Measurements from ENCODE around the gene GTF3C2.

The GTF3C2 gene, protein sequence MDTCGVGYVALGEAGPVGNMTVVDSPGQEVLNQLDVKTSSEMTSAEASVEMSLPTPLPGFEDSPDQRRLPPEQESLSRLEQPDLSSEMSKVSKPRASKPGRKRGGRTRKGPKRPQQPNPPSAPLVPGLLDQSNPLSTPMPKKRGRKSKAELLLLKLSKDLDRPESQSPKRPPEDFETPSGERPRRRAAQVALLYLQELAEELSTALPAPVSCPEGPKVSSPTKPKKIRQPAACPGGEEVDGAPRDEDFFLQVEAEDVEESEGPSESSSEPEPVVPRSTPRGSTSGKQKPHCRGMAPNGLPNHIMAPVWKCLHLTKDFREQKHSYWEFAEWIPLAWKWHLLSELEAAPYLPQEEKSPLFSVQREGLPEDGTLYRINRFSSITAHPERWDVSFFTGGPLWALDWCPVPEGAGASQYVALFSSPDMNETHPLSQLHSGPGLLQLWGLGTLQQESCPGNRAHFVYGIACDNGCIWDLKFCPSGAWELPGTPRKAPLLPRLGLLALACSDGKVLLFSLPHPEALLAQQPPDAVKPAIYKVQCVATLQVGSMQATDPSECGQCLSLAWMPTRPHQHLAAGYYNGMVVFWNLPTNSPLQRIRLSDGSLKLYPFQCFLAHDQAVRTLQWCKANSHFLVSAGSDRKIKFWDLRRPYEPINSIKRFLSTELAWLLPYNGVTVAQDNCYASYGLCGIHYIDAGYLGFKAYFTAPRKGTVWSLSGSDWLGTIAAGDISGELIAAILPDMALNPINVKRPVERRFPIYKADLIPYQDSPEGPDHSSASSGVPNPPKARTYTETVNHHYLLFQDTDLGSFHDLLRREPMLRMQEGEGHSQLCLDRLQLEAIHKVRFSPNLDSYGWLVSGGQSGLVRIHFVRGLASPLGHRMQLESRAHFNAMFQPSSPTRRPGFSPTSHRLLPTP

DNA sequence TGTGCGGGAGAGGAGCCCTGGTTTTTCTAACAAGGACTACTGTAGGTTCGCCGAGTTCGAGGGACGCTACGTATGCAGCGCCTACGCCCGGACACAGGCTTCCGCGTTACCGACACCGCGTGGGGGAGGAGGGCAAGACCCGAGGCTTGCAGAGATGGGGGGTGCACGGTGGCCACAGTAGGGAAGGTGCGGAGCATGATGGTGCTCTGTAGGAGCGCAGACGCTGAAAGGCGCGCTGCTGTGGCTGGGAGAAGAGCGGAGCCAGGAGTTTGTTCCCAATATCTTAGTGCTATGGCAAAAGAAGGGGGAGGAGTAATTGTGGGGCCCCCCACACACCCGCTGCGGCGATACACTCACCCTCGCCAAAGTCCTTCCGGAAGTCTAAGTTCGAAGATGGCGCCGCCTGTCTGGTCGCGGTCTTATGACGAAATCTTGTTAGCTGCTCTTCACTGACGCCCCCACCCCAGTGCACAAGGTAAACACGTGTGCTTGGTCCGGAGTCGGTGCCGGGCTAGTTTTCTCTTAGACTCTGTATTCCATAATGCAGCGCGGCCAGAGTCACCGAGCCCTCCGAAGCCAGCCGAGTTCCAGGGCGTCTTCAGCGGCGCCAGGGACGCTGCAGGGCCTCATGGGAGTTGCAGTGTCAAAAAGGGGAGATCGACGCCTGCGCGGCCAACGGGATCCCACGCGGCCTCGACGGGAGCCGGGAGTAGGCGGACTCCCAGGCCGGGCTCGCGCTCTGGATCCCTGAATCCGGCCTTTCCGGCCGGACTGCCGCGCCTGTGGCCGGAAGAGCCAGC lies at the start of gene GTF3C2:
Gene GTF3C2, minus strand, starts transcription at position 383 of the 800 bp plus-strand sequence. CDS start 13,210 bp downstream, outside the sequence.
- DNase-seq (ENCODE audit: low read depth) = peak; percentile 89

DNA sequence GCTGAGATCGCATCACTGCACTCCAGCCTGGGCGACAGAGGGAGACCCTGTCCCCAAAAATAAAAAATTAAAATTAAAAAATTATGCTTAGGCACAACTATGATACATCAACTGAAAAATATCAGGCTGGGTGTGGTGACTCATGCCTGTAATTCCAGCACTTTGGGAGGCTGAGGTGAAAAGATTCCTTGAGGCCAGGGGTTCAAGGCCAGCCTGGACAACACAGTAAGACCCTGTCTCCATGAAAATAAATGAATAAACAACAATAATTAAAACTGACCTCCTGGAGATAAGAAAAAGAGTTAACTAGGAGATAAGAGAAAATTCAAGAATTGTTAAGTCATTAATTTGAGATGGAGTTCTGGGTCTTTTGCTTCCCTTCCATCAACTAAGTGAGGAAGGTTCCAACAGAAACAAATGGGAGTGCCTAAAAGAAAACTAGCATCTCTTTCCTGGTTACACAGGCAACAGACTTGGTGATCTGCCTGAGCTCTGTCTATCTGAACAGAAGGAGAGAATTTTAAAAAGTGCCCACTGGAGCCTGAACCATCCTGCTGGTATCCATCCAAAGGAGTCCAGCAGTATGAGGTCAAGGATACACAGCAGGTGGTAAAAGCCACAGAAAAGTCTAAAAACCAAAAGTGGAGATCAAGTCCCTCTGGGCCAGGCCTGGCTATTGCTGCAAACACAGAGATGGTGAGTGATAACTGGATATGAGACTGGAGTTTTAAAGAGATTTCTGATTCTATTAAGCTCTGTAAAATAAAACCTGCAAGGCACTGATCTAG lies 44.0 kb upstream of the GTF3C2 start:
- DNase-seq (ENCODE audit: low read depth) = no peak

GRCh38 chr2:27398962-27399361 lies 42.4 kb upstream of the GTF3C2 start:
- DNase-seq (ENCODE audit: low read depth) = no peak

DNA sequence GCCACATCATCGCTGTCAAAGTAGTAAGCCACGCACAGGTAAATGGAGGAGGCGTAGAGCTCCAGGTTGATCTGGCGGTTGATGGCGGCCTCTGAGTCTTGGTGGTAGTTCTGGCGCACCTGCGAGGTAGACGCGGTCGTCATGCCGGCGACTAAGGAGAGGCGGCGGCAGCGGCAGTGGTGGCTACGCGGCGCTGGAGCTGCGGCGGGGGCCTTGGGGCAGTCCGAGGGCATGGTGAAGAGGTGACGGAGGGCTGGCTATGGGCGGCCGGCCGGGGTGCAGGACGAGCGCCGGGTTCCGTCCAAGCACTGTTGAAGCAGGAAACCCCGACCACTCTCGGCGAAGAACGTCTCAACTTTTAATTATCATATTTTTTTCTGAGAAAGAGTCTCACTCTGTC lies 36.7 kb upstream of the GTF3C2 start:
- no peak for DNase-seq (ENCODE audit: low read depth)

GRCh38 chr2:27390822-27391679 lies 34.5 kb upstream of the GTF3C2 start:
- DNase-seq (ENCODE audit: low read depth) = no peak

- no peak for DNase-seq (ENCODE audit: low read depth)
These were observed 25.1 kb upstream of the GTF3C2 start for GRCh38 chr2:27381577-27382181.

DNA sequence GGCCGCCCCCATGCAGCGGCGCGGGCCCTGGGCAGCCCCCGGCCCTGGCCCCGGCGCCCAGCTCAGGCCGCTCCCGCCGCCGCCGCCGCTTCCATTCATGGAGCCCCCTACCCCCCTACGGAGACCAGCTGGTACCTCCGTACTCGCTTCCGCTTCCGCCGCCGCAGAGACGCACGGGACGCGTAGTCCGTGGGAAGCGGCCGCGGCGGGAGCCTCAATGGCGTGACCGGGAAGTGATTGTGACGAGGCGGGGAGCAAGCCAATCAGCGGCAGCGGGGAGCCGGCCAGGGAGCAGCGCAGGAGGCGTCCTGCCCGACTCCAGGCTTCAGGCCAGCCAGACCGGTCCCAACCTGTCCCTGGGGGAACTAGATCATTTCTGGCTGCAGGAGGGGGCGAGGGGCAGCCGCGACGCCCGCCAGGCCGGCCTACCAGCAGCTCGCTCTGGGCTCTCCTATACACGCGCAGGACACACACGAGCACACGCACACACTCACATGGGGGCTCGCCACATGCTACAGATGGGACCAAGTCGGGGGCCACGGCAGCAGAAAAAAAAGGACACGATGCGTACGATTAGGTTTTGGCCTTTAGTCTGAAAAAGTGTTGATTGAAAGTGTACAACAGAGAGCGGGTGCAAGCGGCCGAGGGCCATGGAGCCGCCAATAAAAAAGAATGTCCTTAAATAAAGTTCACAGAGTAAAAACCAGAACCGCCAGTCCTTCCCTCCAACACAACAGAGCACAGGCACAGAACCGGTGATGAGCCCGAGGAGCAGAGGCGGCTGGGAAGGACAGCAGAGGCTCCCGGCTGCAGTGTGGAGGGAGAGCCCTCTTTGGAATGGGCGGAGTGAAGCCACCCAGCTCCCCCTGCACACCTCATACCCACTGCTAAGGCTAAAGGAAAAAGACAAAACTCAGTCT lies 24.3 kb upstream of the GTF3C2 start, which contains the start of gene ZNF513:
Gene ZNF513, minus strand, starts transcription at position 109 of the 920 bp plus-strand sequence. CDS start 208 bp downstream, outside the sequence.
- DNase-seq (ENCODE audit: low read depth) = peak; percentile 81

- no peak for DNase-seq (ENCODE audit: low read depth)
These were observed 23.5 kb upstream of the GTF3C2 start for GRCh38 chr2:27379836-27380625.

DNA sequence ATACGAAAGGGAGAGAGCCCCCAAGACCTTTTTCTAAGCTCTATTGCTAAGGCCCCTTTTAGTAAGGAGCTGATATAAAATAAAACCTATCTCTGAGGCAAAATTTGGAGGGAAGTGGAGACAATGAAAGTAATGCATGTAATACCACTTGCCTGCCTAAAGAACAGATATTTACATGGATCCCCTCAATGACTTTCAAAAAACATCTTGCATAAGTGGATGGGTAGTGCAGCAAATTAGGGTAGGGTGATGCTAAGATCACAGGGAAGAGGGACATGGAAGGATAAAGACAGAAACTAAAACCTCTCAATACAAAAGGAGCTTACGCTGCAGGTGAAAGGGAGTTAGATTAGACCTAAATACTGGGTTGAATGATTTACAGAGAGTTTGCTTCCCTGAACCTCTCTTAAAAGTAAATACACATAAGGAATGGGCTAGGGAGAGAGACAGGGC lies 22.8 kb upstream of the GTF3C2 start:
- no peak for DNase-seq (ENCODE audit: low read depth)

DNA sequence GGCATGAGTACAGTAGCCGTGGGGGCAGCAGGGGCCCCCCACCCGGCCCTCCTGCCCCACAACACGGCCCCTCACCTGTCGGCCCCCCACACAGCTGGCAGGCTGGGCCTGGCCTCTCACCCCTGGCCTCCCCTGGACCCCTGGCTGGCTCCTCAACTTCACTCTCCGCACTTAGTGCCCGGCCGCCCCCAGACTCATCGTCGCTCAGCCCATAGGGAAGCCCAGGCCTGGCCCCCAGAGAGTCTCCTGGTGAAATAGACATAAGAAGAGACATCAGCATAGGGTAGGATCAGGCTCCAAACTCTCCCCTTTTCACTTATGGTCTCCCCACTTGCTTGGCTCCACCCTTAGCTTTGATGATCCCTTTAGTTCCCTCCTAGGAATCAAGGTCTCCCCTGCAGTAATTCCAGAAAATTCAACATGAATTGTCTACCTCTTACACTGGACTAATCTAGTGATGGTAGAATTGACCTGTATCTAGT lies 22.3 kb upstream of the GTF3C2 start:
- DNase-seq (ENCODE audit: low read depth) = no peak

DNA sequence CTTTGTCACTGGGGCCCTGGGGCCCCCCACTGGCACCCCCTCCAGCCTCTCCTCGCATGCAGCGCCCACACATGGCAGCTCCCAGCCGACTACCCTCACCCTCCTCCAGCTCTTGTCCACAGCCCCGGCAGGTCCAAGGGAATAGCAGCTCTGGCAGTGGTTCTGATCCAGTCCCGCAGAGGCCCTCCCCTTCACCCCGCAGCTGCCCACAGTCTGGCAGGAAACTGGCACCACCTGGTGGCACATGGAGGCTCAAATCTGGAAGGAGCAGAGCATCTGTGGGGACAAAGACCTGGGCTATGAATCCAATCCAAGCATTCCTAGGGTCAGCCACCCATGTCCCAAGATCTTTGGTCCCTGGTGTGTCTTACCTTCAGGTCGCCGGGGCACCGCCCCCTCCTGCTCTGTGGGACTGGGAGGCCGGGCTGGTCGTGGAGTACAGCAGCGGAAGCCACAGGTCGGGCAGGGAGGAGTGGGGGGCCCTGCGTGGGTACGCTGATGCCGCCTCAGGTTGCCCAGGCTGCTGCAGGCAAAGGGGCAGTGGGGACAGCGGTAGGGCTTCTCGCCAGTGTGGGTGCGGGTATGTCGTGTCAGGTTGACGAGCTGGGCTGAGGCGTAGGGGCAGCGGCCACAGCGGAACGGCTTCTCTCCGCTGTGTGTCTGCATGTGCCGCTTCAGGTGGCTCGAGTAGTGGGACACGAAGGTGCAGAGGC lies 21.7 kb upstream of the GTF3C2 start:
- no peak for DNase-seq (ENCODE audit: low read depth)

DNA sequence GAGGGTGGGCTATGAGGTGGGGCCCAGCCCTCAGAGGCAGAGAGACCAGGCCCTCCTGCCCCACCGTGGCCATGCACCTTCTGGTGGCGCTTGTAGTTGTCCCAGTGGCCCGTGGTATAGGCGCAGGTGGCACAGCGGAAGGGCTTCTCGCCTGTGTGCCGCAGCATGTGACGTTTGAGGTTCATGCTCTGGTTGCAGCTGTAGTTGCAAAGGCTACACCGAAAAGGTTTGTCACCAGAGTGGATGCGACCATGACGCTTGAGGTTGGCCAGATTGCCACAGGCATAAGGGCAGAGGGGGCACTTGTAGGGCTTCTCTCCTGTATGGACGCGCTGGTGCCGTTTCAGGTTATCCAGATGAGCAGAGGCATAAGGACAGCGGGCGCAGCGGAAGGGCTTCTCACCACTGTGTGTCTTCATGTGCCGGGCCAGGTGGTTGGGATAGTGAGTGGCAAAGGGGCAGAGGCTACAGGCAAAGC lies 21.1 kb upstream of the GTF3C2 start:
- no peak for DNase-seq (ENCODE audit: low read depth)

DNA sequence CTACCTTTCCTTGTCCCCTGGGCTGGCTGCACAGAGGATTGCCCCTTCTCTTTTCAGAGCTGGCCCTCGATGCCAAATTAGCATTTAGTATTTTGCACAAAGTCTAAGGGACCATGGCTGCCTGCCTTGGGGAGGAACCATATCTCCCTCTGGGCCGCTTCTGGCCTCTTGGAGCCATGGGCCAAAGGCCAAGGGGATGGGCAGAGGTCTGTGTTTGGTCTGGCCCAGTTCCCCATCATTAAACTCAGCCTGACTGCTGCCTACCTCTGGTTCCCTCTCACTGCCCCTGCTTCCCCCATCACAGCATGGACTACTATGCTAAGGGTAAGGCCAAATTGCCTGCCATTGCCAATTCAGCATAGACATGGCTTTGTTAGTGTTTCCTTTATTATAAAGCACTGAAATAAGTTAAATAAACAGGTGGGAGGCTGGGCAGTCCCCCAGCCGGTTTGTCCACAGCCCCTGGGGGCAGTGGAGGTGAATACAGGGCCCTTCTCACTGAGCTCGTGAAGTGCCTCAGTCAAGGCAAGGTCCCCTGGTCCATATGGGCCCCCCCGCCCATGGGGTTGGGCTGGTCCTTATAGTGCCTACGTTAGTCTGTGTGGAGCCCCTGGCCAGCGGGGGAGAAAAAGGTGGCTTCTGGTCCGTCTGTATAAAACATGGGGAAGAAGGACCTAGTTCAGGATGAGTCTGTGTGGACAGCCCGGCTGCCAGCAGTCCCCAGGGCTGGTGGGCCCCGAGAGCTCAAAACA lies 20.5 kb upstream of the GTF3C2 start:
- DNase-seq (ENCODE audit: low read depth) = no peak

- DNase-seq (ENCODE audit: low read depth) = no peak
These were observed 19.7 kb upstream of the GTF3C2 start for GRCh38 chr2:27376151-27376865.

DNA sequence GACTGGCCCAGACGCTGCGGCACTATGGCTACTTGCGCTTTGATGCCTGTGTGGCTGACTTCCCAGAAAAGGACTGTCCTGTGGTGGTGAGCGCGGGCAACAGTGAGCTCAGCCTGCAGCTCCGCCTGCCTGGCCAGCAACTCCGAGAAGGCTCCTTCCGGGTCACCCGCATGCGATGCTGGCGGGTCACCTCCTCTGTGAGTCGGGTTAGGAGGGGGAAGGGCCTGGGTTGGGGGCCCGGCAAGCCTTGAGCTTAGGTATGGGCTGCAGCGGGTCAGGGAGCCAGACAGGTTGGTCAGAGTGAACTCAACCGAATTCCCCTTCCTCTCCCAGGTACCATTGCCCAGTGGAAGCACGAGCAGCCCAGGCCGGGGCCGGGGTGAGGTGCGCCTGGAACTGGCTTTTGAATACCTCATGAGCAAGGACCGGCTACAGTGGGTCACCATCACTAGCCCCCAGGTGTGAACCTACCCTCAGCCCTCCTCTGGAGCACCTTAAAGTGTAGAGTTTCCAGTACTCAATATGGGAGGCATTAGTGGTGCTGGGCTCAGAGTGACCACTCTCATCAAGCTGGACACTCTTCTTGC lies 19.0 kb upstream of the GTF3C2 start:
- DNase-seq (ENCODE audit: low read depth) = no peak
